Glomerular endothelial cell (primary cell): ENCODE data around the gene TNS2. TPM values are rescaled to one million over a fixed set of nuclear protein-coding genes. Genes with fewer than 3 reads are reported as not detected.
"Not testable (repeated sequence)": the region's sequence is repeated elsewhere in the genome, so short reads cannot be mapped to it uniquely, and the experiment has no call there.

Experiments used
- DNase-seq: peaks from one replicate; pipeline ENCODE4 v3.0.0-alpha.2; 2011; ENCODE audit warnings: low read depth, low spot score; ENCODE audit errors: extremely low read depth
- total RNA-seq: library from RNA; depleted of rRNA; stranded (reverse); fragments of >200 nt; gene quantifications from 2 replicates; pipeline ENCODE4 v1.2.3, GENCODE V29; 2015

Gene TNS2, protein sequence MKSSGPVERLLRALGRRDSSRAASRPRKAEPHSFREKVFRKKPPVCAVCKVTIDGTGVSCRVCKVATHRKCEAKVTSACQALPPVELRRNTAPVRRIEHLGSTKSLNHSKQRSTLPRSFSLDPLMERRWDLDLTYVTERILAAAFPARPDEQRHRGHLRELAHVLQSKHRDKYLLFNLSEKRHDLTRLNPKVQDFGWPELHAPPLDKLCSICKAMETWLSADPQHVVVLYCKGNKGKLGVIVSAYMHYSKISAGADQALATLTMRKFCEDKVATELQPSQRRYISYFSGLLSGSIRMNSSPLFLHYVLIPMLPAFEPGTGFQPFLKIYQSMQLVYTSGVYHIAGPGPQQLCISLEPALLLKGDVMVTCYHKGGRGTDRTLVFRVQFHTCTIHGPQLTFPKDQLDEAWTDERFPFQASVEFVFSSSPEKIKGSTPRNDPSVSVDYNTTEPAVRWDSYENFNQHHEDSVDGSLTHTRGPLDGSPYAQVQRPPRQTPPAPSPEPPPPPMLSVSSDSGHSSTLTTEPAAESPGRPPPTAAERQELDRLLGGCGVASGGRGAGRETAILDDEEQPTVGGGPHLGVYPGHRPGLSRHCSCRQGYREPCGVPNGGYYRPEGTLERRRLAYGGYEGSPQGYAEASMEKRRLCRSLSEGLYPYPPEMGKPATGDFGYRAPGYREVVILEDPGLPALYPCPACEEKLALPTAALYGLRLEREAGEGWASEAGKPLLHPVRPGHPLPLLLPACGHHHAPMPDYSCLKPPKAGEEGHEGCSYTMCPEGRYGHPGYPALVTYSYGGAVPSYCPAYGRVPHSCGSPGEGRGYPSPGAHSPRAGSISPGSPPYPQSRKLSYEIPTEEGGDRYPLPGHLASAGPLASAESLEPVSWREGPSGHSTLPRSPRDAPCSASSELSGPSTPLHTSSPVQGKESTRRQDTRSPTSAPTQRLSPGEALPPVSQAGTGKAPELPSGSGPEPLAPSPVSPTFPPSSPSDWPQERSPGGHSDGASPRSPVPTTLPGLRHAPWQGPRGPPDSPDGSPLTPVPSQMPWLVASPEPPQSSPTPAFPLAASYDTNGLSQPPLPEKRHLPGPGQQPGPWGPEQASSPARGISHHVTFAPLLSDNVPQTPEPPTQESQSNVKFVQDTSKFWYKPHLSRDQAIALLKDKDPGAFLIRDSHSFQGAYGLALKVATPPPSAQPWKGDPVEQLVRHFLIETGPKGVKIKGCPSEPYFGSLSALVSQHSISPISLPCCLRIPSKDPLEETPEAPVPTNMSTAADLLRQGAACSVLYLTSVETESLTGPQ (N-terminal part only)
- 38.5 and 66.7 TPM in 2 replicates for total RNA-seq

GRCh38 chr12:53049571-53050318 is at the start of gene TNS2:
Gene TNS2 (plus strand): TSS chr12:53050065. CDS start chr12:53050186, 121 bp downstream.
- no peak for DNase-seq

GRCh38 chr12:53004178-53004577 is 45.7 kb upstream of the TNS2 start:
- DNase-seq, result no peak

DNA sequence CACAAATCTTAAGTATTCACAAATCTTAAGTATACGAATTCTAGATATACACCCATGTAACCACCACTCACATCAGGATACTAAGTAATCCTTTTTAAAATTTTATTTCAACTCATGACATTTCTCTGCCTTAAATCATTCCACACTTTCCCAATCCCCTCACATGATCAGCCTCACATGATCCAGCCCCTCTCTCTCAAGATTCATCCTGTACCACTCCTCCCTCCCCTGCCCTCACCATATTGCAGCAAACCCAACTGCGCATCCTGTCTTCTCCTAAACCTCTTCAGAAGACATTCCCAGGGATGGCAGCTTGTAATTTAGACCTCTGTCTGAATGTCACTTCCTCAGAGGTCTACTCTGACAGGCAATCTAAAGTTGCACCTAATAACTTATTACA is 45.3 kb upstream of the TNS2 start:
- DNase-seq, result no peak

GRCh38 chr12:53005215-53005985 is 44.5 kb upstream of the TNS2 start:
- no peak for DNase-seq

GRCh38 chr12:53005986-53006809 is 43.7 kb upstream of the TNS2 start, which contains the start of gene EIF4B:
Gene EIF4B (plus strand): TSS chr12:53006456. CDS start chr12:53006484, 28 bp downstream.
- peak; percentile 90 for DNase-seq

- DNase-seq, result no peak
Measured at GRCh38 chr12:53006810-53007309, 43.0 kb upstream of the TNS2 start.

- no peak for DNase-seq
Measured at GRCh38 chr12:53007343-53007742, 42.5 kb upstream of the TNS2 start.

DNA sequence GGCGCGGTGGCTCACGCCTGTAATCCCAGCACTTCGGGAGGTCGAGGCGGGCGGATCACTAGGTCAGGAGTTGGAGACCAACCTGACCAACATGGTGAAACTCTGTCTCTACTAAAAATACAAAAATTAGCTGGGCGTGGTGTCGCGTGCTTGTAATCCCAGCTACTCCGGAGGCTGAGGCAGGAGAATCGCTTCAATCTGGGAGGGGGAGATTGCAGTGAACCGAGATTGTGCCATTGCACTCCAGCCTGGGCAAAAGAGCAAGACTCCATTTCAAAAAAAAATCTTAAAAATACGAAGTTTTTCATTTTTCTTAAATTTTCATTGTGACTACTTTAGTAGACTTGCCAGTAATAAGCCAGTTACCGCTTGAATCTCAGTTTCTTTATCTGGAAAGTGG is 41.1 kb upstream of the TNS2 start:
- DNase-seq, result not testable (repeated sequence)

DNA sequence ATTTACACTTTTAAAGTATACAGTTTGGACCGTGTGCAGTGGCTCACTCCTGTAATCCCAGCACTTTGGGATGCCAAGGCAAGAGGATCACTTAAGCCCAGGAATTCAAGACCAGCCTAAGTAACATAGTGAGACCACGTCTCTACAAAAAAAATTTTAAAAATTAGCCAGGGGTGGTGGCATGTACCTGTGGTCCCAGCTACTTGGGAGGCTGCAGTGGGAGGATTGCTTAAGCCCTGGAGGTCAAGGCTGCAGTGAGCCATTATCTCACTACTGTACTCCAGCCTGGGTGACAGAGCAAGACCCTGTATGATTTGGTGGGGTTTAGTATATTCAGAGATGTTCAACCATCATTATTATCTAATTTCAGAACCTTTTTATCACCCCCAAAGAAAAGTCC is 38.9 kb upstream of the TNS2 start:
- DNase-seq, result no peak

DNA sequence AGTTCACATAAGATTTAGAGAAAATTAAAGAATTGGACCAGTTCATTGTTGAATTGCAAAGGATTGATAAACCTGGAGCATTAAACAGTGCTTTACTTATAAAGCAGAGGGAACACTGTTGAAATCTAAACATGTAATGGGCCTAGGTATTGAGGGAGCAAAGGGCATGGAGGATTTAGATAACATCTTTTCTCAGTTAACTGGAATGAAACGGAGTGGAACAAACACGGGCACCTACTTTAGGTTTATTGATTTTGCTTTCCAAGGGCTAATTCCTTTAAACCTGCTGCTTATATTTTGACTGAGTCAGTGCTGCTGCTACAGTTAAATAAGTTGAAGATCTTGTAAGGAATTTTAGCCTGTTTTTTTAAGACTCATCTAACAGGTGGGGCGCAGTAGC is 38.0 kb upstream of the TNS2 start:
- no peak for DNase-seq

DNA sequence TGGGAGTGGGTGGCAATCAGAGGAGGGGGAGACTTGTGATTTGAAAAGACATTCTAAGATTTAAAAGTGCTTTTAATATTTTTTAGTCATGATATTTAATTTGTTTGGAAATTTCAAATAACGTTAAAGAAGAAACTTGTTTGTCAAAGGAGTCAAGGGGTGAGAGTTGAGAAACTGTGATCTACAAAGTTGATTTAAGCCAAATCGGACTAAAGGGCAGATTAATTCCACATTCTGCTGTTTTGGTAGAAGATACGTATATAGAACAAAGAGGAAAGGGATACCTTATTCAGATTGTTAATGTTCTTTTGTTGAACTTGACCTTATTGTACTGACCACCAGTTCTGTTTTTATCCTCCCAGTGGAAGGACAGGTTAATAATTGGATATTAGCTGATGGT is 36.9 kb upstream of the TNS2 start:
- no peak for DNase-seq

GRCh38 chr12:53014709-53015108 is 35.2 kb upstream of the TNS2 start:
- no peak for DNase-seq

GRCh38 chr12:53025250-53025649 is 24.6 kb upstream of the TNS2 start:
- no peak for DNase-seq

DNA sequence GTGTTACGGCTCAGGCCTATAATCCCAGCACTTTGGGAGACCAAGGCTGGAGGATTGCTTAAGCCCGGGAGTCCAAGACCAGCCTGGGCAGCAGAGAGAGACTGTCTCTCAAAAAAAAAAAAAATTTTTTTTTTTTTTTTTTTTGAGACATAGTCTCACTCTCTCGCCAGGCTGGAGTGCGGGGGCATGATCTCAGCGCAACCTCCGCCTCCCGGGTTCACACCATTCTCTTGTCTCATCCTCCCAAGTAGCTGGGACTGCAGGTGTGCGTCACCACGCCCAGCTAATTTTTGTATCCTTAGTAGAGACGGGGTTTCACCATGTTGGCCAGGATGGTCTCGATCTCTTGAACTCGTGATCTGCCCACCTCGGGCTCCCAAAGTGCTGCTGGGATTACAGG is 22.9 kb upstream of the TNS2 start:
- not testable (repeated sequence) for DNase-seq

GRCh38 chr12:53031616-53032015 is 18.2 kb upstream of the TNS2 start:
- no peak for DNase-seq

DNA sequence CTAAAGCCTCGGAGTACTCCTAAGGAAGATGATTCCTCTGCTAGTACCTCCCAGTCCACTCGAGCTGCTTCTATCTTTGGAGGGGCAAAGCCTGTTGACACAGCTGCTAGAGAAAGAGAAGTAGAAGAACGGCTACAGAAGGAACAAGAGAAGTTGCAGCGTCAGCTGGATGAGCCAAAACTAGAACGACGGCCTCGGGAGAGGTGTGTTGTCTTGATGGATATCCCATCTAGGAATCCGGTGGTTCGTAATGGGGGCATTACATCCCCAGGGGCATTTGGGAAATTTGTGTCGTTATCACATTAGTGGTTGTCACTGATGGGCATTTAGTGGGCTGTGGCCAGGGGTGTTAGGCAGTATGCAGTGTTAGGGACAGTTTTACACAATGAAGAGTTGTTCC is 16.0 kb upstream of the TNS2 start:
- DNase-seq, result not testable (repeated sequence)

DNA sequence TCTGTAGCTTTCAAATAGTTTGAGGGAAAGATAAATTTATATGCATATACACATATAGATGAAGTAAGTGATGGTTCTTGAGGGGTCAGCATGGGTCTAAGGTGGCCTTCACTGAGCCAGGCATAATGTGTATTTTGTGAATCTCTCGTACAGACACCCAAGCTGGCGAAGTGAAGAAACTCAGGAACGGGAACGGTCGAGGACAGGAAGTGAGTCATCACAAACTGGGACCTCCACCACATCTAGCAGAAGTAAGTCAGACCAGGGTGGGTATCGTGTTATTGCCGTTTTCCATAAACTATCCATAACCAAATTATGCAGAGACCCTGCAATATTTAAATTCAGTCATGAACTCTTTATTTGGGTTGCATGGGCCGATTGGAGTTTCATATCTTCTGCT is 15.4 kb upstream of the TNS2 start:
- DNase-seq, result no peak

DNA sequence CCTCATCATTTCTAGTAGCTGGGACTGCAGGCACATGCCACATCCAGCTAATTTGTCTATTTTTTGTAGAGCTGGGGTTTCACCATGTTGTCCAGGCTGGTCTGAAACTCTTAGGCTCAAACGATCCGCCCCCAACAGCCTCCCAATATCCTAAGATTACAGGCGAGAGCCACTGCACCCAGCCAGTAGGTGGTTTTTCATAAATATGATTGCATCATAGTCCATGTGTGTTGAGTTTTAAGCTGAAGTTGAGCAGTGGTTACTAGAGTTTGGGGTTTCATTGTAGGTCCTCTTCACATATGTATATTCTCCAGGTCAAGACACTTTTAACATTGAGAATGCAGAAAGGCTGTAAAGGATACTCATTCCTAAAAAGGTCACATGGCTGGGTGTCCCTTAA is 13.1 kb upstream of the TNS2 start:
- DNase-seq, result no peak
